Parathyroid adenoma (tissue), 2 donors: ENCODE measurements around the gene DDTL.

ENCODE experiments used
- H2AFZ ChIP-seq: fragments of 300-600 bp; sonication (generic); one replicate; pipeline ENCODE4 v1.7.0; 2017; ENCODE audit warnings: antibody characterized with exemption, mild to moderate bottlenecking
- H3K27ac ChIP-seq: fragments of 300-600 bp; sonication (generic); one replicate; pipeline ENCODE4 v1.7.0; 2017
- H3K27me3 ChIP-seq: fragments of 300-600 bp; sonication (generic); one replicate; pipeline ENCODE4 v1.7.0; 2017; ENCODE audit warnings: low read length; ENCODE audit not compliant: control insufficient read depth, insufficient read depth
- H3K36me3 ChIP-seq: fragments of 300-600 bp; sonication (generic); one replicate; pipeline ENCODE4 v1.7.0; 2017; ENCODE audit warnings: low read length; ENCODE audit not compliant: control insufficient read depth, insufficient read depth
- H3K4me1 ChIP-seq: fragments of 300-600 bp; sonication (generic); one replicate; pipeline ENCODE4 v1.7.0; 2017; ENCODE audit warnings: control low read depth
- H3K4me2 ChIP-seq: fragments of 300-600 bp; sonication (generic); one replicate; pipeline ENCODE4 v1.7.0; 2017; ENCODE audit warnings: low read length
- H3K4me3 ChIP-seq: fragments of 300-600 bp; sonication (generic); one replicate; pipeline ENCODE4 v1.7.0; 2017; ENCODE audit warnings: low read depth, low read length
- H3K79me2 ChIP-seq: fragments of 300-600 bp; sonication (generic); one replicate; pipeline ENCODE4 v1.7.0; 2017; ENCODE audit warnings: control low read depth
- H3K9ac ChIP-seq: fragments of 300-600 bp; sonication (generic); one replicate; pipeline ENCODE4 v1.7.0; 2017; ENCODE audit warnings: mild to moderate bottlenecking
- H3K9me3 ChIP-seq: fragments of 300-600 bp; sonication (generic); one replicate; pipeline ENCODE4 v1.7.0; 2017; ENCODE audit warnings: low read length; ENCODE audit not compliant: control insufficient read depth
- CTCF ChIP-seq: fragments of 300-600 bp; sonication (generic); IDR thresholded peaks from one replicate; pipeline ENCODE4 v1.7.0; 2017; ENCODE audit warnings: antibody characterized with exemption, mild to moderate bottlenecking
- donor health status: primary hyperparathyroidism.

The DDTL gene

DNA sequence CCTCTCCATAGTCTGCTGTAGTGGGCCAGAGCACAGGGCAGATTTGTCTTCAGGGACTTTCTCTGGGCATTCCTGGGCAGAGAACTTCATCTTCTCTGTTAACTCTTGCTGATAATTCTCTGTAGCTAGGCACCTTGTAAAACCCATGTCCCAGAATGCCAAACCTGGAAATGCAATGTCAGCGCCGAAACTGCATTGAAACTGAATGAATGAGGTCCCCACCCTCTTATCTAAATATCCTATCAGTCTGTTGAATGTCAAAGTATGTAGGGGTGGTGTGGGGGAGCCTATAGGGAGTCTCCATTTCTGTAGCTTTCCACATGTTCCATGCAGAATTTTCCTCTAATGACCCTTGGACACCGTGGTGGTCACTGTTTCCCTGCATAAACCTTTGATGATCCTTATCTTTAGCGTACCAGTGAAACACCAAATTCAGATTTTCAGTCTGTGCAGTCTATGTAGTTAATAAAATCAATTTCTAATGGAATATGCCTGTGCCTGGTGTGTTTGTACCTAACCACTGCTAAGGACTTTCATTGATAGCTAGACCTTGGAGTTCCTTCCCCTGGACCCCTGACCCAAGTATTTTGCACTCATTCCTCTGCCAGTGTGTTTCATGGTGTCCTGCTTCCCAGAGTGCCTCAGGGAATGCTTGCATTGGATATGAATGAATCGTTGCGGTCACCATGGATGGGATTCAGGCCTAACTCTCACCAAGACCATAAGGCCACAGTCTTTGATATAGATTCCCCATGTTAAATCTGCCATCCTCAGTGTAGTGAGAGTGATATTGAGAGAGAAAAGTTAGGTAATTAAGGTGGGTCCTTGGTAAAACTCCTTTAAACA is 41.9 kb downstream of the DDTL start:
- no peak overlapping the region for H3K4me2 ChIP-seq
- no peak overlapping the region for H2AFZ ChIP-seq
- no peaks in the 10 kb centered on the region for H3K36me3 ChIP-seq
- peaks cover 4% of the 10 kb centered on the region for H3K79me2 ChIP-seq
- H3K9ac ChIP-seq, result no peak overlapping the region
- H3K27me3 ChIP-seq, result no peaks in the 10 kb centered on the region
- no peak overlapping the region for H3K27ac ChIP-seq
- H3K4me3 ChIP-seq, result no peak overlapping the region
- no peak for TF ChIP-seq CTCF
- no peaks in the 10 kb centered on the region for H3K4me1 ChIP-seq
- no peaks in the 10 kb centered on the region for H3K9me3 ChIP-seq

DNA sequence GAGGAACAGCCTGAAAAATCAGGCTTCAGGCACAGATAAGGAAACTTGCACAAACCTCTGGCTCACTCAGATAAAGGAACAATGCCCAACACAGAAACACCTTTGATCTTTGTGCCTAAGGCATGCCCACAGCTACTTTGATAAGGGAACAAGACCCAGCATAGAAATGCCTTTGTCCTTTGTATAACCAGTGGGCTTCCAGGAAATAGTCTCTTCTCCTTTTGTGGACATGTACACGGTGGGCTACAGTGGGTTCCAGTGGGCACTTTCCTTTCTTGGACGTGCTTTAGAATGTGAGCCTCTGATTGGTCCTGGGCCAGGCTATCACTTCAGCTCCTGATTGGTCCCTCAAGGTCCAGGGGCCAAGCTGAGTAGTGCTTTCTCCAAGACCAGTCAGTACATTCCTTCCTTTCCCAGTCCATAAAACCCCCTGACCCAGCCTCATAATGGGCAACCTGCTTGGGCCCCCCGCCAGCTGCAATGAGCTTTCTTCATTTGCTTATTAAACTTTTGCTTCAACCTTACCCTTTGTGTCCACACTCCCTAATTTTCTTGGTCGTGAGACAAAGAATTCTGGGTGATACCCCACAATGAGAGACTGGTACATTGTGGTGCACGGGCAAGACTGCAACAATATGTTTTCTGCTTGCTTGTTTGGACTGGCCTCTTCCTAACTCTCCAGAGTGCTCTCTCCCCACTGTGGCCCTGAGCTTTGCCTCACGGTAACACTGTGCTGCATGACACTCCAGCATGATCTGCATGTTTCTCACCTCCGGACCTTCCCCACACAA is 42.7 kb downstream of the DDTL start:
- Histone ChIP-seq H3K27me3 (no peaks in the 10 kb centered on the region), H3K27ac (no peak overlapping the region), H3K79me2 (peaks cover 4% of the 10 kb centered on the region), H3K4me2 (no peak overlapping the region), H2AFZ (no peak overlapping the region), H3K9ac (no peak overlapping the region), H3K36me3 (no peaks in the 10 kb centered on the region), H3K4me3 (no peak overlapping the region), H3K4me1 (no peaks in the 10 kb centered on the region), H3K9me3 (no peaks in the 10 kb centered on the region)
- TF ChIP-seq CTCF, result no peak

DNA sequence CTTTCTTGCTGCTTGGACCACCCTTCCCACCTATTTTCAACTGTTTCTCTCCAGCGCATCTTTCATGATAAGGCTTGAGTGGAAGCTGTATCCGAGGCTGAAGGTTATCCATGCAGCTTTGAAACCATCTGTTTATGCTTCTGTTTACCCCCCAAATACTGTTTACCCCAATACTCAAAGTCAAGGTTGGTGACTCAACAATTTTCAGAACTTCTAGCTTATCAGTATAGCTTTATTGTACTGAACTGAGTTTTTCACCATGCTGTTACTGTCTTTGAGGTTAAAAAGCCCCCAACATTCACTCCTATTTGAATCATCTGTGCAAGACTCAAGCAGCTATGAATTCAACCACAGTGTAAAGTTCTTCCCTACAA is 43.3 kb downstream of the DDTL start:
- Histone ChIP-seq H2AFZ (no peak overlapping the region), H3K9ac (no peak overlapping the region), H3K4me2 (no peak overlapping the region), H3K27ac (no peak overlapping the region), H3K36me3 (no peaks in the 10 kb centered on the region), H3K4me3 (no peak overlapping the region), H3K4me1 (no peaks in the 10 kb centered on the region), H3K27me3 (no peaks in the 10 kb centered on the region), H3K79me2 (peaks cover 4% of the 10 kb centered on the region), H3K9me3 (no peaks in the 10 kb centered on the region)
- TF ChIP-seq CTCF, result no peak

GRCh38 chr22:24011735-24012068 is 45.0 kb downstream of the DDTL start:
- H3K4me1 ChIP-seq, result no peaks in the 10 kb centered on the region
- H2AFZ ChIP-seq, result peak overlapping the region; percentile 89
- peaks cover 4% of the 10 kb centered on the region for H3K79me2 ChIP-seq
- no peak overlapping the region for H3K9ac ChIP-seq
- H3K27me3 ChIP-seq, result no peaks in the 10 kb centered on the region
- H3K36me3 ChIP-seq, result no peaks in the 10 kb centered on the region
- peak overlapping the region; percentile 95 for H3K4me2 ChIP-seq
- TF ChIP-seq CTCF, result no peak
- H3K9me3 ChIP-seq, result no peaks in the 10 kb centered on the region
- peak overlapping the region; percentile 97 for H3K4me3 ChIP-seq
- H3K27ac ChIP-seq, result peak overlapping the region; percentile 56
